Karpas-422 (cell line): ENCODE data around the gene PPARGC1A. TPM values are rescaled to one million over a fixed set of nuclear protein-coding genes. Genes with fewer than 3 reads are reported as not detected.

ENCODE experiments used
- DNase-seq: peaks from one replicate; pipeline ENCODE4 v3.0.0-alpha.2; 2015
- H2AFZ ChIP-seq: fragments of 200-600 bp; sonication (generic); 2 replicates; pipeline ENCODE4 v1.6.1; 2014; ENCODE audit warnings: antibody characterized with exemption, low read length, mixed read lengths
- H3K27ac ChIP-seq: fragments of 200-600 bp; sonication (generic); 2 replicates; pipeline ENCODE4 v1.5.1; 2014; ENCODE audit warnings: mild to moderate bottlenecking, low read length, moderate library complexity
- H3K27me3 ChIP-seq: fragments of 200-600 bp; sonication (generic); 2 replicates; pipeline ENCODE4 v1.6.1; 2014; ENCODE audit warnings: low read length, mixed read lengths
- H3K36me3 ChIP-seq: fragments of 200-600 bp; sonication (generic); 2 replicates; pipeline ENCODE4 v1.6.1; 2014; ENCODE audit warnings: low read length, mixed read lengths; ENCODE audit not compliant: insufficient read depth
- H3K4me1 ChIP-seq: fragments of 200-600 bp; sonication (generic); 2 replicates; pipeline ENCODE4 v1.6.1; 2014; ENCODE audit warnings: mild to moderate bottlenecking, low read length, mixed read lengths
- H3K4me2 ChIP-seq: fragments of 200-600 bp; sonication (generic); 2 replicates; pipeline ENCODE4 v1.6.1; 2014; ENCODE audit warnings: low read length, low read depth, mild to moderate bottlenecking; ENCODE audit not compliant: poor library complexity, severe bottlenecking
- H3K4me3 ChIP-seq: fragments of 200-600 bp; sonication (generic); 2 replicates; pipeline ENCODE4 v1.5.1; 2014; ENCODE audit warnings: mild to moderate bottlenecking, antibody characterized with exemption, low read length, mixed read lengths
- H3K79me2 ChIP-seq: fragments of 200-600 bp; sonication (generic); 2 replicates; pipeline ENCODE4 v1.6.1; 2014; ENCODE audit warnings: mild to moderate bottlenecking, low read length, mixed read lengths
- H3K9ac ChIP-seq: fragments of 200-600 bp; sonication (generic); 2 replicates; pipeline ENCODE4 v1.6.0; 2014; ENCODE audit warnings: low read length
- H3K9me2 ChIP-seq: fragments of 200-600 bp; sonication (generic), shearing (Covaris generic); replicated peaks from 2 replicates; pipeline ENCODE4 v1.6.0; 2014; ENCODE audit warnings: mild to moderate bottlenecking, low read length, moderate library complexity; ENCODE audit not compliant: insufficient read depth
- H3K9me3 ChIP-seq: fragments of 300-700, 200-600 bp; sonication (generic); 2 replicates; pipeline ENCODE4 v1.6.1; 2014; ENCODE audit warnings: low read length, mixed read lengths
- H4K20me1 ChIP-seq: fragments of 200-600 bp; sonication (generic); 2 replicates; pipeline ENCODE4 v1.6.1; 2014; ENCODE audit warnings: mild to moderate bottlenecking, antibody characterized with exemption, low read length, low read depth; ENCODE audit not compliant: insufficient read depth
- total RNA-seq: library from RNA; depleted of rRNA; stranded (reverse); fragments of >200 nt; shearing (Covaris generic); gene quantifications from 2 replicates; pipeline ENCODE4 v1.2.3, GENCODE V29; 2014; ENCODE audit warnings: low replicate concordance

Gene PPARGC1A
- total RNA-seq, 1 experiment from 2014 or later, result not detected

GRCh38 chr4:23814996-23815660 is 74.7 kb downstream of the PPARGC1A start:
- no peak overlapping the region for H3K4me3 ChIP-seq
- no peaks in the 10 kb centered on the region for H3K27me3 ChIP-seq
- no peaks in the 10 kb centered on the region for H3K9me3 ChIP-seq
- no peaks in the 10 kb centered on the region for H4K20me1 ChIP-seq
- H3K9me2 ChIP-seq, result no peaks in the 10 kb centered on the region; the same call in 1 of the 2 replicates
- no peak overlapping the region for H3K27ac ChIP-seq
- no peak overlapping the region for H2AFZ ChIP-seq
- H3K36me3 ChIP-seq, result no peaks in the 10 kb centered on the region
- H3K9ac ChIP-seq, result no peak overlapping the region
- H3K4me1 ChIP-seq, result no peaks in the 10 kb centered on the region
- H3K79me2 ChIP-seq, result no peaks in the 10 kb centered on the region
- no peak overlapping the region for H3K4me2 ChIP-seq
- DNase-seq, result no peak

GRCh38 chr4:23814587-23814986 is 75.3 kb downstream of the PPARGC1A start:
- no peaks in the 10 kb centered on the region for H4K20me1 ChIP-seq
- no peak overlapping the region for H3K9ac ChIP-seq
- no peak overlapping the region for H3K27ac ChIP-seq
- no peaks in the 10 kb centered on the region for H3K4me1 ChIP-seq
- no peak overlapping the region for H2AFZ ChIP-seq
- no peaks in the 10 kb centered on the region for H3K27me3 ChIP-seq
- no peak overlapping the region for H3K4me3 ChIP-seq
- no peak overlapping the region for H3K4me2 ChIP-seq
- H3K36me3 ChIP-seq, result no peaks in the 10 kb centered on the region
- no peaks in the 10 kb centered on the region for H3K79me2 ChIP-seq
- H3K9me3 ChIP-seq, result no peaks in the 10 kb centered on the region
- no peaks in the 10 kb centered on the region; the same call in 1 of the 2 replicates for H3K9me2 ChIP-seq
- DNase-seq, result no peak

- Histone ChIP-seq H3K4me1 (no peaks in the 10 kb centered on the region), H3K9ac (no peak overlapping the region), H3K79me2 (no peaks in the 10 kb centered on the region), H3K9me2 (no peaks in the 10 kb centered on the region), H3K27me3 (no peaks in the 10 kb centered on the region), H3K4me2 (no peak overlapping the region), H3K27ac (no peak overlapping the region), H3K9me3 (no peaks in the 10 kb centered on the region), H3K36me3 (no peaks in the 10 kb centered on the region), H3K4me3 (no peak overlapping the region), H4K20me1 (no peaks in the 10 kb centered on the region), H2AFZ (no peak overlapping the region)
- no peak for DNase-seq
Measured at GRCh38 chr4:23811161-23811560, 78.7 kb downstream of the PPARGC1A start.

GRCh38 chr4:23805450-23805851 is 84.4 kb downstream of the PPARGC1A start:
- Histone ChIP-seq H3K4me2 (no peak overlapping the region), H3K27ac (no peak overlapping the region), H3K79me2 (no peaks in the 10 kb centered on the region), H3K27me3 (no peaks in the 10 kb centered on the region), H3K4me1 (no peaks in the 10 kb centered on the region), H3K4me3 (no peak overlapping the region), H3K9me2 (no peaks in the 10 kb centered on the region), H2AFZ (no peak overlapping the region), H4K20me1 (no peaks in the 10 kb centered on the region), H3K9ac (no peak overlapping the region), H3K36me3 (no peaks in the 10 kb centered on the region), H3K9me3 (no peaks in the 10 kb centered on the region)
- DNase-seq, result no peak

- no peak for DNase-seq
- Histone ChIP-seq H3K4me1 (no peaks in the 10 kb centered on the region), H3K36me3 (no peaks in the 10 kb centered on the region), H3K4me2 (no peak overlapping the region), H3K27ac (no peak overlapping the region), H4K20me1 (no peaks in the 10 kb centered on the region), H3K9ac (no peak overlapping the region), H3K9me2 (no peaks in the 10 kb centered on the region), H3K27me3 (no peaks in the 10 kb centered on the region), H3K79me2 (no peaks in the 10 kb centered on the region), H3K9me3 (no peaks in the 10 kb centered on the region), H3K4me3 (no peak overlapping the region), H2AFZ (no peak overlapping the region)
Measured at GRCh38 chr4:23789762-23790161, 100.1 kb downstream of the PPARGC1A start.

- no peak for DNase-seq
Measured at GRCh38 chr4:23788460-23788859, 101.4 kb downstream of the PPARGC1A start.

GRCh38 chr4:23788027-23788426 is 101.8 kb downstream of the PPARGC1A start:
- Histone ChIP-seq H3K4me2 (no peak overlapping the region), H3K4me1 (no peaks in the 10 kb centered on the region), H3K9me2 (no peaks in the 10 kb centered on the region), H4K20me1 (no peaks in the 10 kb centered on the region), H3K4me3 (no peak overlapping the region), H3K27me3 (no peaks in the 10 kb centered on the region), H3K9me3 (no peaks in the 10 kb centered on the region), H3K79me2 (no peaks in the 10 kb centered on the region), H2AFZ (no peak overlapping the region), H3K27ac (no peak overlapping the region), H3K36me3 (no peaks in the 10 kb centered on the region), H3K9ac (no peak overlapping the region)
- DNase-seq, result no peak

More at GRCh38 chr4:23788460-23788859, 101.4 kb downstream of the PPARGC1A start:
- Histone ChIP-seq H3K9me3 (no peaks in the 10 kb centered on the region), H4K20me1 (no peaks in the 10 kb centered on the region), H3K79me2 (no peaks in the 10 kb centered on the region), H3K9me2 (no peaks in the 10 kb centered on the region), H3K27ac (no peak overlapping the region), H3K4me1 (no peaks in the 10 kb centered on the region), H3K4me3 (no peak overlapping the region), H3K27me3 (no peaks in the 10 kb centered on the region), H3K36me3 (no peaks in the 10 kb centered on the region), H3K9ac (no peak overlapping the region), H2AFZ (no peak overlapping the region), H3K4me2 (no peak overlapping the region)

GRCh38 chr4:23782778-23783437 is 106.9 kb downstream of the PPARGC1A start:
- no peak for DNase-seq
- Histone ChIP-seq H3K4me3 (no peak overlapping the region), H3K9me2 (no peaks in the 10 kb centered on the region), H4K20me1 (no peaks in the 10 kb centered on the region), H2AFZ (no peak overlapping the region), H3K9ac (no peak overlapping the region), H3K4me1 (no peaks in the 10 kb centered on the region), H3K27ac (no peak overlapping the region), H3K4me2 (no peak overlapping the region), H3K27me3 (no peaks in the 10 kb centered on the region), H3K9me3 (no peaks in the 10 kb centered on the region), H3K79me2 (no peaks in the 10 kb centered on the region), H3K36me3 (no peaks in the 10 kb centered on the region)
